NK-92 treated with Interleukin-12 subunit alpha and Interleukin-12 subunit beta, amount 100 ng/mL, for 24 hours (cell line): ENCODE data around the gene WDR6.
A peak's percentile ranks its signal among the peaks of the same experiment; 100 is the strongest.

ENCODE experiments used
- DNase-seq: peaks from one replicate; lab custom pipeline; 2025; lab: John Stamatoyannopoulos, UW

Gene WDR6

GRCh38 chr3:49028673-49029562 lies 21.7 kb downstream of the WDR6 start, which contains the start of gene IMPDH2:
Gene IMPDH2 (minus strand): TSS chr3:49029398. CDS start chr3:49029350, 48 bp downstream.
- DNase-seq, result peak; percentile 80

- DNase-seq, result no peak
These were observed 22.3 kb downstream of the WDR6 start for GRCh38 chr3:49029563-49029884.

- no peak for DNase-seq
These were observed 23.1 kb downstream of the WDR6 start for GRCh38 chr3:49030321-49030720.

- no peak for DNase-seq
These were observed 25.6 kb downstream of the WDR6 start for GRCh38 chr3:49032646-49033304.

- no peak for DNase-seq
These were observed 27.5 kb downstream of the WDR6 start for GRCh38 chr3:49034650-49035049.

GRCh38 chr3:49035281-49035680 lies 28.1 kb downstream of the WDR6 start:
- DNase-seq, result no peak

GRCh38 chr3:49053543-49053942 lies 46.4 kb downstream of the WDR6 start:
- no peak for DNase-seq

GRCh38 chr3:49054344-49054862 lies 47.2 kb downstream of the WDR6 start:
- DNase-seq, result no peak

GRCh38 chr3:49057268-49057667 lies 50.1 kb downstream of the WDR6 start:
- DNase-seq, result no peak

GRCh38 chr3:49058011-49058410 lies 50.8 kb downstream of the WDR6 start:
- no peak for DNase-seq
